HG02884 (cell line): ENCODE results near the gene SVEP1.
"Not testable (repeated sequence)": the region's sequence is repeated elsewhere in the genome, so short reads cannot be mapped to it uniquely, and the experiment has no call there.

Source experiments
- ATAC-seq: cut with Tn5 transposase; IDR thresholded peaks from one replicate; pipeline ENCODE4 v1.9.1; 2021; ENCODE audit warnings: mild to moderate bottlenecking, moderate library complexity; ENCODE audit not compliant: unreplicated experiment

SVEP1 gene

DNA sequence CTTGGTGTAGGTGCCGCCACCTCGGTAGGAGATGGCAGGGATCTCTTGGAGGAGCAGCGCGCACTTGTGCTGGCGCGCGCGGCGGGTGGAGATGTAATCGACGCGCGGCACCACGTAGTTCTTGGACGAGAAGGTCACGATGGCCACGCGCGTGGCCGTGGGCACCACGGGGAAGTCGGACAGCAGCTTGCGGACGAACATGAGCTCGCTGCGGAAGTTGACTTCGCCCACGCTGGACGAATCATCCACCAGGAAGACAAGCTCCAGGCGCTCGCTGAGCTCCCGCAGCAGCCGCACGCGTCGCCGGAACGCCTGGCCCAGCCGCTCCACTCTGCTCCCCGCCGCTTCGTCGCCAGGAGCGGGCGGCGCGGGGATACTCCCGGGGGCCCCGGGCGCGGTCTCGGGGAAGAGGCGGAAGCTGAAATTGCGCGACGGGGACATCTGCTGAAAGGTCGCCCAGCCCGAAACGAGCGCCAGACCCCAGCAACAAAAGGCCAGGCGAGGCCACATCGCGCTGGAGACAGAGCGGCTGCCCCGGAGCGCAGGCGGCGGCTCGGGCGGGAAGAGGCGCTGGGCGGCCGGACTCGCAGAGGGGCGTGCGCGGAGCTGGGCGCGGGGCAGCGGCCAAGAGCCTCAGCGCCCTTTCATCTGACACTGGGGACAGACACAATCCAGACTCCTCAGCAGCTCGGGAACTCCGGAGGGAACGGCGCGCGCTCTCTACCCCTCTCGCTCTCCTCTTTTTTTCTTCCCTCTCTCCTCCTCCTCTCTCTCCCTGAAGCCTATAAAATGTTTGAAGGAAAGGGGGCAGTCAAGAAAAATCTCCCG lies at the start of gene SVEP1:
Gene SVEP1 (minus strand): TSS at position 708 of the 828 bp plus-strand sequence. CDS start 198 bp downstream, at position 510.
- no peak for ATAC-seq

GRCh38 chr9:110626101-110626829 lies 46.7 kb upstream of the SVEP1 start:
- peak; percentile 99 for ATAC-seq

- ATAC-seq, result no peak
Measured at GRCh38 chr9:110623462-110624025, 44.0 kb upstream of the SVEP1 start.

GRCh38 chr9:110622368-110622767 lies 42.8 kb upstream of the SVEP1 start:
- ATAC-seq, result no peak

- no peak for ATAC-seq
Measured at GRCh38 chr9:110620726-110621125, 41.2 kb upstream of the SVEP1 start.

GRCh38 chr9:110619831-110620230 lies 40.3 kb upstream of the SVEP1 start:
- ATAC-seq, result no peak

- ATAC-seq, result no peak
Measured at GRCh38 chr9:110615498-110615897, 36.0 kb upstream of the SVEP1 start.

GRCh38 chr9:110614576-110614975 lies 35.0 kb upstream of the SVEP1 start:
- not testable (repeated sequence) for ATAC-seq

- ATAC-seq, result no peak
Measured at GRCh38 chr9:110606179-110606790, 26.7 kb upstream of the SVEP1 start.

- ATAC-seq, result no peak
Measured at GRCh38 chr9:110605565-110605964, 26.0 kb upstream of the SVEP1 start.

DNA sequence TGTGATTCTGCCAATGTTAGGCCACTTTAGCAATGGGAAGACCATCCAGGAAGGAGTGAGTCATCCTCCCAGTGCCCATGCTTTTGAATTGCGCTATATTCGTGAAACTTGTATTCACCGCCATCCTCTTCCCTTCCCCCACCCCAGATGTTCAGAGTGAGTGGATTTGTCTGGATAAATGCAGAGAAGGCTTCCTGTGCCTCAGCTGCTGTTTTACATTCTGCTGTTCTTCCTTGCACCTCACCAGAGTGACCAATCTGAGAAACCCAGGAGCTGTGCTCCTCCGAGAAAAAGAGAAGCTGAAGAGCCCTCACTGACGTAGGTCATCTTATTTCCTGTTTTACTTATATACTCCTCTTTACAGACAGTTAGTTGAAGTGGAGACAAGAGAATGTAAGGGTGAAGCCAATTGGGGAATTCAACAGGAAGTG lies 24.6 kb upstream of the SVEP1 start:
- ATAC-seq, result no peak

DNA sequence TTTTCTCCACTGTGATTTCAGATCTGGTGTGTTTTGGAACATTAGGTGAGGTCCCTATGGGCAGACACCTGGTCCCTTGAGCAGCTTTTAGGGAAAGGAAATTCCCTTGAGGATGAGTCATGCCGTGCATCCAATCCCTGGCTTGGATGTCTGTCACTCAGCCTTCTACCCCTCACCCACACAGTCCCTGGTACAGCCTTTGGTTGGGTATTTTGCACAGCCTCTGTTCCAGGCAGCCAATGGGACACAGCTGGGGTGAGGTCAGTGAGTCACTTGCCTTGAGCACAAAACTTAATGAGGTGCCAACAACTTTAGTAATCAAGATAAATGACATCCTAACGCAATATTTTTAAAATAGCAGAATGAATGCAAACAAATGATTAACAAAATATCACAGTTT lies 22.7 kb upstream of the SVEP1 start:
- ATAC-seq, result no peak

GRCh38 chr9:110601098-110601497 lies 21.6 kb upstream of the SVEP1 start:
- ATAC-seq, result no peak

GRCh38 chr9:110599468-110599867 lies 19.9 kb upstream of the SVEP1 start:
- no peak for ATAC-seq

GRCh38 chr9:110592044-110592830 lies 12.7 kb upstream of the SVEP1 start:
- no peak for ATAC-seq

DNA sequence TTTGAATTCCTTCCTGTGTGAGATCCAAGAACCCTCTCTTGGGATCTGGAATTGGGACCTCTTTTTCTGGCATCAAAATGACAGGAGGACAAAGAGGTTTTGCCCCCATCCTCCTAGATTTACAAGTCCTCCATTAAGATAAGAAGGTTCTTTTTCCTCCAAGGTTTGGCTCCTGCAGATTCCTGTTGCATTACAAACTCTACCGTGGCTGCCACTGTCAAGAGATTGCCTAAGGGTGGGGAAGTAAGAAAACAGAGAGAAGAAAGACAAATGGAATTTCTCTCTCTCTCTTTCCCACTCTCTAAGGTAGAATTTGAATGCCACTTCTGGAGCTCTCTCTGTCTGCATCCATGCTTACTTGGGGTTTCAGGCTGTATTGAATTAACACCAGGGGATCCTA lies 12.0 kb upstream of the SVEP1 start:
- no peak for ATAC-seq

DNA sequence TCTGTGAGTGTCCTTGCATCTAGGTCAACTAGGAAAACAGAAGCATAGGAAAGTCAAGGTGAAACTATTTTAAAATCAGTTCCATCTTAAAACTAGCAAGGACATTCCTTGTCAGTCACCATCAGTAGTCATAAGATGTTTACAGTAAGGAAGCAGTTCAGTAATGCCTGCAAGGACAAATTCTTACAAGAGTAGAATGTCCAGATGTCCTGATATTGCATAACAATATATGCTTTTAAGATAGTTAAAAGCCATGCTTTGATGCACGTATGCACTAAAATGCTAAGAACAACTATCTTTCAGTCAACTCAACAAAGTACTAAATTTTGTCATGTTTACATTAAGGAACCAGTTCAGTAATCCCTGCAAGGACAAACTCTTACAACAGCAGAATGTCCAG lies 11.3 kb upstream of the SVEP1 start:
- ATAC-seq, result no peak

- no peak for ATAC-seq
Measured at GRCh38 chr9:110588296-110588695, 8.8 kb upstream of the SVEP1 start.

- ATAC-seq, result no peak
Measured at GRCh38 chr9:110583237-110583636, 3.7 kb upstream of the SVEP1 start.

DNA sequence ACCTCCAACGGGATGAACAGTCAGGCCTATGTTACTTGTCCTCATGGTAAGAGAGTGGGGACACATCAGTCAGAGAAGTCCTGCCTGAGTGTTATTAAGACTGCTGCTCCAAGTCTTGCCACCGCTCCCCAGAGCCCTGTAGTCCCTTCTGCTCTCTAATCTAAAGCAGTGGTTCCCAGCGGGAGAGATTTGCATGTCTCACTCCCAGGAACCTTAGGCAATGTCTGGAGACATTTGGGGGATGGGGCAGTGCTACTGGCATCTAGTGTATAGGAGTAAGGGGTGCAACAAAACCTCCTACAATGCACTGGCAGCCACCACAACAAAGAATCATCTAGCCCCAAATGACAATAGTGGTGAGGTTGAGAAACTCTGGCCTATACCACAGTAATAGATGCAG lies 2.6 kb upstream of the SVEP1 start:
- no peak for ATAC-seq

DNA sequence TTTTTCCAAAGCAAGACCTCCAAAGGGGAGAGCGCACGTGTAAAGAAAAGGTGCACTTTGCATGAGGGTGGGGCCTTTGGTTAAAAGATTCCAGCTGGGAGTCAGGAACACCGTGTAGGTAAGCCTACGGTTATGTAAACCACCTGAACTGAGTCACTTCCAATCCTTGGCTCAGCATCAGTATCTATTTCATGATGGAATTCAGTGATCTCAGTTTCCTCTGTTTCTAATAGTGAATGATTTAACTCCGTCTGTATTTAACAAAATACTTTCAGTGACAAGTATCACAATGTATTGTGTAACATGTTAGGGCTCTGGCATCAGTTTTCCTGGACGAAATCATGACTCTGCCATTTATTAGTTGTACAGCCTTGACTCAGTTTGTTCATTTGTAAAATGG lies 1.3 kb upstream of the SVEP1 start:
- ATAC-seq, result no peak
